Gastroesophageal sphincter (tissue), 4 donors: Measurements from ENCODE around the gene DCX. TPM values are rescaled to one million over a fixed set of nuclear protein-coding genes. Genes with fewer than 3 reads are reported as not detected.

Experiments used
- ATAC-seq: fragments of 150-250 bp; one replicate; pipeline ENCODE4 v1.9.1; 2016; ENCODE audit warnings: mild to moderate bottlenecking, moderate library complexity
- H3K27ac ChIP-seq, 4 donors: fragments of 200-600 bp; sonication (generic) in 3 of 4; 1 replicate in 3 of 4; 2 replicates in 1 of 4; pipeline ENCODE4 v1.5.1; 2016 to 2019
- H3K27me3 ChIP-seq: fragments of 200-600 bp; sonication (generic); one replicate; pipeline ENCODE4 v1.5.1; 2019
- H3K36me3 ChIP-seq, 2 donors: fragments of 200-600 bp; sonication (generic); one replicate each; pipeline ENCODE4 v1.5.1; 2019; ENCODE audit warnings: control low read depth in 1 of 2
- H3K4me1 ChIP-seq, 3 donors: fragments of 200-600 bp; sonication (generic); 1 replicate in 2 of 3; 2 replicates in 1 of 3; pipeline ENCODE4 v1.5.1; 2016 to 2019; ENCODE audit warnings: control low read depth in 2 of 3
- H3K4me3 ChIP-seq, 2 donors: fragments of 200-600 bp; sonication (generic); one replicate each; pipeline ENCODE4 v1.5.1; 2019; ENCODE audit warnings: mild to moderate bottlenecking in 1 of 2, moderate library complexity in 1 of 2
- H3K9me3 ChIP-seq, 3 donors: fragments of 200-600 bp; sonication (generic); one replicate each; pipeline ENCODE4 v1.5.1; 2017 to 2019; ENCODE audit warnings: control low read depth in 2 of 3
- CTCF ChIP-seq, 4 experiments: fragments of 200-600 bp in 2 of 4; fragments of 450-650 bp in 2 of 4; sonication (generic) in 1 of 4; IDR thresholded peaks; one replicate each; pipeline ENCODE4 v1.5.1; 2017 to 2019; ENCODE audit warnings: antibody characterized with exemption in 4 of 4, mild to moderate bottlenecking in 2 of 4, moderate library complexity in 2 of 4
- EP300 ChIP-seq: sonication (generic); formaldehyde crosslinking; IDR thresholded peaks from one replicate; pipeline ENCODE4 v1.6.1; 2017; ENCODE audit warnings: antibody characterized with exemption, mild to moderate bottlenecking
- POLR2A ChIP-seq, 2 donors: fragments of 450-650 bp; IDR thresholded peaks; one replicate each; pipeline ENCODE4 v1.6.1; 2017; ENCODE audit warnings: antibody characterized with exemption in 2 of 2, mild to moderate bottlenecking in 2 of 2, moderate library complexity in 1 of 2
- POLR2AphosphoS5 ChIP-seq: sonication (generic); formaldehyde crosslinking; IDR thresholded peaks from one replicate; pipeline ENCODE4 v1.6.1; 2017; ENCODE audit warnings: antibody characterized with exemption
- WGBS, 2 donors: methylation state at CpG; one replicate each; pipeline ENCODE4 v1.1.5; 2018; ENCODE audit warnings: low coverage in 1 of 2; 5-methylcytosine and 5-hydroxymethylcytosine counted together
- total RNA-seq, 4 donors: library from RNA; depleted of rRNA; stranded (reverse); fragments of >200 nt; gene quantifications; one replicate each; pipeline ENCODE4 v1.1.0, GENCODE V29; 2016

Gene DCX
- total RNA-seq, 4 donors from 2014 or later = under 0.01 TPM; not detected in 3

DNA sequence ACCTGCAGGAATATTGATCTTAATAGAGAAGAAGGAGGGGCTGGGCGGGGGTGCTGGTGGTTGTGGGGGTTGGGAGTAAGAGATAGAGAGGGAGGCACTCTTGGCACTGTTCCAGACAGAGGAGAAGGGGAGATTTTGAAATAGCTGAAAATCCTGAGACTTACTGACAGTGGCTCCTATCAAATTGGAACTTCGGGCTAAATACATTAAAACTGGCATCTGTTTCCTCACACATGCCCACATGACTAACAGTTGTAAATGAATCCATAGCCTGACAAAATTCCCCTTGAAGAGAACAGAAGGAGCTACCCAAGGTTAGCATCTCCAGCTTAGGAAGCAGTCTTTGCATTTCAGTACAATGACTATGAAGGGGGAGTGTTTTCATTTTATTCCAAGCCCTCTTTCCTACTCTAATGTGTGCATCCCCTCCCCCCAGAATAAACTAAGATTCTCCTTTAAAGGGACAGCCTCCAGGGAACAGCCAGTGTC is 1.4 kb downstream of the DCX start:
- TF ChIP-seq POLR2AphosphoS5 (no peak), CTCF (IDR thresholded peaks at IDR 0.05) (no peak), EP300 (no peak), POLR2A (IDR thresholded peaks at IDR 0.05) (no peak)
- H3K36me3 ChIP-seq = no peaks in the 10 kb centered on the region
- no peak overlapping the region for H3K4me3 ChIP-seq
- H3K9me3 ChIP-seq = no peaks in the 10 kb centered on the region
- no peak for ATAC-seq
- peaks cover 4% of the 10 kb centered on the region for H3K27me3 ChIP-seq
- 20% methylated on average over 1 of the region's 2 CpGs; no CpG with 5 or more reads in 1 of the 2 donors for WGBS, 2 donors
- no peak overlapping the region for H3K27ac ChIP-seq
- H3K4me1 ChIP-seq = no peaks in the 10 kb centered on the region

- no peak for ATAC-seq
- Histone ChIP-seq H3K4me3 (no peak overlapping the region), H3K9me3 (no peaks in the 10 kb centered on the region), H3K4me1 (no peaks in the 10 kb centered on the region), H3K27ac (no peak overlapping the region), H3K27me3 (peaks cover 4% of the 10 kb centered on the region), H3K36me3 (no peaks in the 10 kb centered on the region)
- TF ChIP-seq POLR2AphosphoS5 (no peak), EP300 (no peak), POLR2A (IDR thresholded peaks at IDR 0.05) (no peak), CTCF (IDR thresholded peaks at IDR 0.05) (no peak)
- WGBS, 2 donors = 69% methylated on average over 3 of the region's 3 CpGs; no CpG with 5 or more reads in 1 of the 2 donors
These were observed 2.7 kb downstream of the DCX start for GRCh38 chrX:111409326-111409725.

DNA sequence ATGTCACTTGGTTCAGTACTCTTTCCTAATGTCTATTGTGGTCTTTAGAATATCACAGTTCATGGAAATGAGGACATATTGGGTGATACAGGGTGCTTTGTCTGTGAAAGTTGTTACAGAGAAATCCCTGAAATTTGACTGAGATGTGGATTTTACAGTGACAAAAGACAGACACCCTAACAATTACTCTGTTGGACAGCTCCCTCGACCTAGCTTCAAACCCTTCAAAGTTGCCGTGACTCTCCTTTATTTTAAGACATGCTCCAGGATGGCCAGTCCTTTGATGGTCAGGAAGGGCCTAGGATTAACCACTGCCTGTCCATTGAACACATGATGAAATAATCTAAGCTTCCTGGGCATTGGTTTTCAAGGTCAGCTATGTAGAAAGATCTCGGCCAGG is 4.0 kb downstream of the DCX start:
- ATAC-seq = no peak
- H3K27ac ChIP-seq = no peak overlapping the region
- 28% methylated on average over 2 of the region's 3 CpGs; no CpG with 5 or more reads in 1 of the 2 donors for WGBS, 2 donors

DNA sequence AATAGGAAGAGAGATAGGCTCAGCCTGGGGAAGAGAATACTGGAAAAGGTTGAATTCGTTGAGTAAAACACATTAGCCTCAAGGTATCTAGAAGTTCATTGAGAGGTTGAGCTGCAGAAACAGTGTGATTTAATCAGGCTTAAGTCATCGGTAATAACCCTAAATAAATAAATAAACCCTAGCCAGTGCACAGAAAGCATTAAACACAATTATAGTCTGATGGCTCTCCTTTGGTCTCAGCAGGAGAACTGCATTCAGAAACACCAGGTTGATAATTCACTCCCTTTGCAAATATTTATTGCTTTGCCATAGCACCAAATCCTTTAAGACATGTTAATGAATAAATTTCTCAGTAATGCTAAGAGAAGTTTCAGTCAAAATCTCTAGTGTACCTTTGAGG is 9.6 kb downstream of the DCX start:
- no peaks in the 10 kb centered on the region for H3K36me3 ChIP-seq
- WGBS, 2 donors = 39 to 45% methylated on average over 2 of the region's 2 CpGs
- no peaks in the 10 kb centered on the region for H3K27me3 ChIP-seq
- no peak for TF ChIP-seq CTCF (IDR thresholded peaks at IDR 0.05)
- no peak for TF ChIP-seq EP300
- TF ChIP-seq POLR2A (IDR thresholded peaks at IDR 0.05) = no peak
- TF ChIP-seq POLR2AphosphoS5 = no peak
- no peak overlapping the region for H3K27ac ChIP-seq
- H3K4me3 ChIP-seq = no peak overlapping the region
- ATAC-seq = no peak
- H3K9me3 ChIP-seq = no peaks in the 10 kb centered on the region
- no peaks in the 10 kb centered on the region for H3K4me1 ChIP-seq

More for the DNA sequence above, 4.0 kb downstream of the DCX start:
- H3K4me1 ChIP-seq = no peaks in the 10 kb centered on the region
- H3K36me3 ChIP-seq = no peaks in the 10 kb centered on the region
- no peaks in the 10 kb centered on the region for H3K9me3 ChIP-seq
- TF ChIP-seq CTCF (IDR thresholded peaks at IDR 0.05) (no peak), POLR2AphosphoS5 (no peak), POLR2A (IDR thresholded peaks at IDR 0.05) (no peak), EP300 (no peak)
- no peak overlapping the region for H3K4me3 ChIP-seq
- peaks cover 4% of the 10 kb centered on the region for H3K27me3 ChIP-seq

- TF ChIP-seq POLR2AphosphoS5 = no peak
- TF ChIP-seq EP300 = no peak
- TF ChIP-seq CTCF (IDR thresholded peaks at IDR 0.05) = no peak
- TF ChIP-seq POLR2A (IDR thresholded peaks at IDR 0.05) = no peak
- Histone ChIP-seq H3K36me3 (no peaks in the 10 kb centered on the region), H3K27ac (no peak overlapping the region), H3K4me3 (no peak overlapping the region), H3K9me3 (no peaks in the 10 kb centered on the region), H3K4me1 (no peaks in the 10 kb centered on the region), H3K27me3 (no peaks in the 10 kb centered on the region)
- ATAC-seq = no peak
- WGBS, 2 donors = 54 to 79% methylated on average over 2 of the region's 2 CpGs
These were observed 16.8 kb downstream of the DCX start for GRCh38 chrX:111395149-111395548.
